Heart left ventricle (tissue), 16 donors: ENCODE results near the gene DBH. TPM values are rescaled to one million over a fixed set of nuclear protein-coding genes. Genes with fewer than 3 reads are reported as not detected.
"Not testable (repeated sequence)": the region's sequence is repeated elsewhere in the genome, so short reads cannot be mapped to it uniquely, and the experiment has no call there.

Experiments used
- ATAC-seq, 4 donors: fragments of 200-7000 bp; cut with Tn5 transposase; one replicate each; pipeline ENCODE4 v1.9.1; 2020 to 2022; ENCODE audit warnings: moderate library complexity in 4 of 4, mild to moderate bottlenecking in 3 of 4, moderate number of reproducible peaks in 1 of 4
- DNase-seq, 5 donors: peaks; one replicate each; pipeline ENCODE4 v3.0.0-alpha.2; 2020
- H3K27ac ChIP-seq, 12 donors: fragments of 200-600 bp; sonication (generic) in 4 of 12; one replicate each; pipeline versions ENCODE4 v1.5.0 to v1.8.0; 2016 to 2022; ENCODE audit warnings: mild to moderate bottlenecking in 2 of 12
- H3K27me3 ChIP-seq, 9 donors: fragments of 200-600 bp; sonication (generic) in 2 of 9; one replicate each; pipeline versions ENCODE4 v1.5.1 to v1.8.0; 2016 to 2022; ENCODE audit warnings: mild to moderate bottlenecking in 3 of 9
- H3K36me3 ChIP-seq, 9 donors: fragments of 200-600 bp; sonication (generic) in 2 of 9; one replicate each; pipeline versions ENCODE4 v1.5.0 to v1.8.0; 2018 to 2022; ENCODE audit warnings: mild to moderate bottlenecking in 2 of 9
- H3K4me1 ChIP-seq, 12 donors: fragments of 200-600 bp; sonication (generic) in 4 of 12; one replicate each; pipeline versions ENCODE4 v1.5.0 to v1.8.0; 2016 to 2022; ENCODE audit warnings: mild to moderate bottlenecking in 3 of 12
- H3K4me3 ChIP-seq, 12 donors: fragments of 200-600 bp; sonication (generic) in 4 of 12; one replicate each; pipeline versions ENCODE4 v1.5.0 to v1.8.0; 2017 to 2022; ENCODE audit warnings: mild to moderate bottlenecking in 9 of 12, moderate library complexity in 4 of 12
- H3K9me3 ChIP-seq, 12 donors: fragments of 200-600 bp; sonication (generic) in 4 of 12; one replicate each; pipeline versions ENCODE4 v1.5.0 to v1.8.0; 2016 to 2022; ENCODE audit warnings: mild to moderate bottlenecking in 1 of 12
- POLR2A ChIP-seq, 2 donors: fragments of 450-650 bp; IDR thresholded peaks; one replicate each; pipeline ENCODE4 v1.6.1; 2017; ENCODE audit warnings: antibody characterized with exemption in 2 of 2, mild to moderate bottlenecking in 2 of 2, moderate library complexity in 2 of 2
- WGBS, 4 donors: extraction: QIAGEN DNeasy Blood & Tissue Kit in 2 of 4; methylation state at CpG; one replicate each; pipeline versions ENCODE4 v1.1.5 to v1.1.7; 2013 to 2018; 5-methylcytosine and 5-hydroxymethylcytosine counted together
- intact Hi-C, 10 donors: fragments of 100-400 bp; cut with DNase I; formaldehyde crosslinking; loops; one replicate each; pipeline versions ENCODE4 v1.11.1 to v1.14.2; 2022
- polyA plus RNA-seq, 2 donors: library from polyadenylated mRNA; stranded (reverse); fragments of 200-250 nt; gene quantifications; one replicate each; pipeline ENCODE4 v1.2.3, GENCODE V29; 2013
- total RNA-seq, 9 donors: library from RNA; depleted of rRNA in 2 of 9; stranded (reverse); fragments of >200 nt in 2 of 9; fragmentation: NEBNext Ultra II Directional in 3 of 9; extraction: Animal tissue kit (Norgen Biotek cat#: 25700) in 3 of 9; gene quantifications; one replicate each; pipeline versions ENCODE4 v1.1.0 to v1.2.4, GENCODE V29; 2016 to 2023
- TF ChIP-seq, protein P1 (sequence below), 12 donors: fragments of 200-600 bp; sonication (generic) in 4 of 12; IDR thresholded peaks; one replicate each; pipeline versions ENCODE4 v1.5.0 to v1.8.0; 2018 to 2022; ENCODE audit warnings: antibody characterized with exemption in 12 of 12, mild to moderate bottlenecking in 5 of 12
- donor health status: ischemic (EF 13 %, LVEDD 7.1; RV severe dilation, severe dysfunction).
- donor health status: healthy with polysubstance abuse.
- donor health status: DM: no; HTN: yes; CAD: no.
- donor health status: DM: no; HTN: no; CAD: no.
- donor health status: ischemic (EF 25% LVEDD 6.9; RV normal size, moderate dysfunction).
- donor health status: ischemic (EF 25% LVEDD 5.7; RV mildly dilated, moderate dysfunction).
- donor health status: healthy.
- donor health status: DM: yes; HTN: yes; CAD: no.
- donor health status: ischemic (EF 35%, LVEDD 5.7; RV mildly dilated, moderate dysfunction).
- donor health status: nonischemic (EF 11% LVEDD 7.7; RV severe dilation, severe dysfunction).
- donor health status: DM: yes; HTN: yes; CAD: no.
- donor health status: PGD.
- donor health status: ischemic (EF 29% LVEDD 5.4; RV normal size, mild dysfunction).
- donor health status: nonischemic (EF 23%, LVEDD 6.1; RV moderate dilation, normal function).

DBH gene
- total and polyA plus RNA-seq, 11 donors = 0.06 to 0.08 TPM; not detected in 9

- 27 to 36% (median 31%) methylated on average over 8 of the region's 8 CpGs for WGBS, 4 donors
- Histone ChIP-seq H3K27me3 (peaks cover 9 to 76% (median 25%) of the 10 kb centered on the region in 9 donors), H3K36me3 (no peaks in the 10 kb centered on the region), H3K9me3 (no peaks in the 10 kb centered on the region), H3K27ac (no peak overlapping the region), H3K4me1 (no peaks in the 10 kb centered on the region), H3K4me3 (no peak overlapping the region)
- ATAC-seq = no peak
- intact Hi-C loops = no loop called here
- no peak for DNase-seq
- TF ChIP-seq, protein P1, sequence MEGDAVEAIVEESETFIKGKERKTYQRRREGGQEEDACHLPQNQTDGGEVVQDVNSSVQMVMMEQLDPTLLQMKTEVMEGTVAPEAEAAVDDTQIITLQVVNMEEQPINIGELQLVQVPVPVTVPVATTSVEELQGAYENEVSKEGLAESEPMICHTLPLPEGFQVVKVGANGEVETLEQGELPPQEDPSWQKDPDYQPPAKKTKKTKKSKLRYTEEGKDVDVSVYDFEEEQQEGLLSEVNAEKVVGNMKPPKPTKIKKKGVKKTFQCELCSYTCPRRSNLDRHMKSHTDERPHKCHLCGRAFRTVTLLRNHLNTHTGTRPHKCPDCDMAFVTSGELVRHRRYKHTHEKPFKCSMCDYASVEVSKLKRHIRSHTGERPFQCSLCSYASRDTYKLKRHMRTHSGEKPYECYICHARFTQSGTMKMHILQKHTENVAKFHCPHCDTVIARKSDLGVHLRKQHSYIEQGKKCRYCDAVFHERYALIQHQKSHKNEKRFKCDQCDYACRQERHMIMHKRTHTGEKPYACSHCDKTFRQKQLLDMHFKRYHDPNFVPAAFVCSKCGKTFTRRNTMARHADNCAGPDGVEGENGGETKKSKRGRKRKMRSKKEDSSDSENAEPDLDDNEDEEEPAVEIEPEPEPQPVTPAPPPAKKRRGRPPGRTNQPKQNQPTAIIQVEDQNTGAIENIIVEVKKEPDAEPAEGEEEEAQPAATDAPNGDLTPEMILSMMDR (IDR thresholded peaks at IDR 0.05) = no peak
- TF ChIP-seq POLR2A (IDR thresholded peaks at IDR 0.05) = no peak
These were observed 16.4 kb upstream of the DBH start for GRCh38 chr9:133619791-133620190.

- no peak overlapping the region for H3K4me3 ChIP-seq
- intact Hi-C loops = no loop called here
- peaks cover 0 to 19% (median 4%) of the 10 kb centered on the region in 12 donors for H3K9me3 ChIP-seq
- no peak overlapping the region for H3K27ac ChIP-seq
- WGBS, 4 donors = 72 to 76% (median 74%) methylated on average over 11 of the region's 11 CpGs
- no peak for TF ChIP-seq POLR2A (IDR thresholded peaks at IDR 0.05)
- TF ChIP-seq, protein P1 (IDR thresholded peaks at IDR 0.05) = no peak
- ATAC-seq = no peak
- H3K27me3 ChIP-seq = peaks cover 0 to 56% (median 11%) of the 10 kb centered on the region in 9 donors
- no peak for DNase-seq
- no peaks in the 10 kb centered on the region for H3K4me1 ChIP-seq
- no peaks in the 10 kb centered on the region for H3K36me3 ChIP-seq
These were observed 14.4 kb upstream of the DBH start for GRCh38 chr9:133621725-133622267.

GRCh38 chr9:133622555-133622954 lies 13.6 kb upstream of the DBH start:
- DNase-seq (no peak), ATAC-seq (no peak)
- 43 to 72% (median 47%) methylated on average over 4 to 5 of the region's 5 CpGs for WGBS, 4 donors
- TF ChIP-seq POLR2A (IDR thresholded peaks at IDR 0.05) = no peak
- TF ChIP-seq, protein P1 (IDR thresholded peaks at IDR 0.05) = no peak
- Histone ChIP-seq H3K4me3 (no peak overlapping the region), H3K4me1 (no peaks in the 10 kb centered on the region), H3K27me3 (peaks cover 0 to 48% (median 8%) of the 10 kb centered on the region in 9 donors), H3K36me3 (no peaks in the 10 kb centered on the region), H3K27ac (no peak overlapping the region), H3K9me3 (peaks cover 0 to 19% (median 4%) of the 10 kb centered on the region in 12 donors)
- intact Hi-C loops = no loop called here

GRCh38 chr9:133626008-133626407 lies 10.2 kb upstream of the DBH start:
- H3K4me1 ChIP-seq, H3K4me3 ChIP-seq, ATAC-seq, DNase-seq, H3K36me3 ChIP-seq, intact Hi-C loops, H3K27ac ChIP-seq: not testable (repeated sequence)
- H3K9me3 ChIP-seq = peaks cover 0 to 19% (median 4%) of the 10 kb centered on the region in 12 donors
- H3K27me3 ChIP-seq = peaks cover 0 to 29% (median 6%) of the 10 kb centered on the region in 9 donors

DNA sequence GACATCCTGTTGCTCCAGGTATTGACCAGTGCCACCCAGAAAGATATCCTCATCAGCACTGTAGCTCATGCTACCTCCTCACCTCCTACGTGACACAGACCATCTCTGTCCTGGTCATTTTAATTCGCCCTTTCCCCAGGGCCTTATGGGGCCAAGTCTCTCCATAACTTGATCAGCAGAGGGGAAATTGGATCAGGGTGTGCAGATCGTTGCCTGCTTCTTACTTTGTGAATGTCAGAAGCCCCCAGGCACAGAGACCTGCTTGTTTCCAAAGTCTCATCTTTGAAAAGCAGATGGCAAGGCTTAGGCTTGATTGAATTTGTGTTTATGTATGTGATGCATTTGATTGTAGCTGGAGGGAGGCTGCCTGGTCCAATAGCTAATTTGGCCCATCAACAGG lies 8.8 kb upstream of the DBH start:
- H3K27me3 ChIP-seq = peaks cover 0 to 20% (median 3%) of the 10 kb centered on the region in 9 donors

More for the DNA sequence above, 8.8 kb upstream of the DBH start:
- Histone ChIP-seq H3K4me1 (no peaks in the 10 kb centered on the region), H3K36me3 (no peaks in the 10 kb centered on the region), H3K27ac (no peak overlapping the region), H3K4me3 (no peak overlapping the region), H3K9me3 (peaks cover 0 to 19% (median 4%) of the 10 kb centered on the region in 12 donors)
- no peak for DNase-seq
- no peak for ATAC-seq
- TF ChIP-seq, protein P1 (IDR thresholded peaks at IDR 0.05) = no peak
- no peak for TF ChIP-seq POLR2A (IDR thresholded peaks at IDR 0.05)
- intact Hi-C loops = no loop called here
- WGBS, 4 donors = 65 to 80% (median 76%) methylated on average over 3 of the region's 3 CpGs
